HEK293 (cell line): ENCODE data around the gene RGPD8.
"Not testable (repeated sequence)": the region's sequence is repeated elsewhere in the genome, so short reads cannot be mapped to it uniquely, and the experiment has no call there.

ENCODE experiments used
- CTCF ChIA-PET: fragments of 350-600 bp; formaldehyde crosslinking; extraction: SDS; loops from one replicate; lab custom pipeline; 2021; ENCODE audit warnings: antibody characterized with exemption; lab: Yijun Ruan, JAX
- POLR2A ChIA-PET: fragments of 300-600 bp; formaldehyde crosslinking; extraction: SDS; loops from one replicate; lab custom pipeline; 2020; ENCODE audit warnings: antibody characterized with exemption, inconsistent platforms; lab: Yijun Ruan, JAX
- H3K27ac ChIP-seq: fragments of 200-500 bp; sonication (Bioruptor generic); 2 replicates; pipeline ENCODE4 v1.5.1; 2014; ENCODE audit warnings: low read depth, low read length, control low read depth, inconsistent platforms; ENCODE audit errors: extremely low read depth
- H3K36me3 ChIP-seq, 2 experiments: fragments of 200-500 bp in 1 of 2; sonication (Bioruptor generic) in 1 of 2; 1 replicate in 1 of 2; 2 replicates in 1 of 2; pipeline ENCODE4 v1.5.1; 2014 to 2017; ENCODE audit warnings: inconsistent platforms in 2 of 2, low read length in 2 of 2; ENCODE audit not compliant: control insufficient read depth in 2 of 2, insufficient read depth in 1 of 2
- H3K4me1 ChIP-seq: fragments of 200-500 bp; sonication (Bioruptor generic); 2 replicates; pipeline ENCODE4 v1.5.1; 2014; ENCODE audit warnings: mild to moderate bottlenecking, low read length, inconsistent platforms; ENCODE audit not compliant: control insufficient read depth, insufficient read depth
- H3K4me3 ChIP-seq: 2 replicates; pipeline ENCODE4 v1.5.1; 2011; ENCODE audit warnings: low read depth, mild to moderate bottlenecking, control low read depth, low read length, moderate library complexity
- H3K9me3 ChIP-seq: fragments of 200-500 bp; sonication (Bioruptor generic); 2 replicates; pipeline ENCODE4 v1.5.1; 2014; ENCODE audit warnings: low read depth, low read length, inconsistent platforms; ENCODE audit not compliant: control insufficient read depth, insufficient read depth
- KLF9 ChIP-seq: fragments of 450-650 bp; formaldehyde crosslinking; IDR thresholded peaks from 2 replicates; pipeline ENCODE4 v1.5.1; 2016; ENCODE audit warnings: missing biosample characterization, missing genetic modification characterization, low read depth
- OSR2 ChIP-seq: fragments of 450-650 bp; formaldehyde crosslinking; IDR thresholded peaks from 2 replicates; pipeline ENCODE4 v1.5.1; 2016; ENCODE audit warnings: missing biosample characterization, missing genetic modification characterization
- ZNF169 ChIP-seq: fragments of 450-650 bp; formaldehyde crosslinking; IDR thresholded peaks from 2 replicates; pipeline ENCODE4 v1.5.1; 2016; ENCODE audit warnings: missing biosample characterization, missing genetic modification characterization
- ZNF24 ChIP-seq: fragments of 450-650 bp; formaldehyde crosslinking; IDR thresholded peaks from 2 replicates; pipeline ENCODE4 v1.5.1; 2016; ENCODE audit warnings: missing biosample characterization, missing genetic modification characterization
- ZNF404 ChIP-seq: fragments of 450-650 bp; formaldehyde crosslinking; IDR thresholded peaks from 2 replicates; pipeline ENCODE4 v1.5.1; 2017; ENCODE audit warnings: missing biosample characterization, missing genetic modification characterization
- ZNF514 ChIP-seq: fragments of 450-650 bp; formaldehyde crosslinking; IDR thresholded peaks from 2 replicates; pipeline ENCODE4 v1.5.1; 2016; ENCODE audit warnings: missing biosample characterization, missing genetic modification characterization
- ZNF558 ChIP-seq: fragments of 450-650 bp; formaldehyde crosslinking; IDR thresholded peaks from 2 replicates; pipeline ENCODE4 v1.5.1; 2016; ENCODE audit warnings: missing biosample characterization, missing genetic modification characterization
- ZNF791 ChIP-seq: fragments of 450-650 bp; formaldehyde crosslinking; IDR thresholded peaks from 2 replicates; pipeline ENCODE4 v1.5.1; 2016; ENCODE audit warnings: missing biosample characterization, missing genetic modification characterization
- ZNF843 ChIP-seq: fragments of 450-650 bp; formaldehyde crosslinking; IDR thresholded peaks from 2 replicates; pipeline ENCODE4 v1.5.1; 2016; ENCODE audit warnings: missing biosample characterization, missing genetic modification characterization
- ZSCAN4 ChIP-seq: fragments of 450-650 bp; formaldehyde crosslinking; IDR thresholded peaks from 2 replicates; pipeline ENCODE4 v1.5.1; 2017; ENCODE audit warnings: missing biosample characterization, missing genetic modification characterization

Gene RGPD8

GRCh38 chr2:112444256-112444655 lies 10.8 kb upstream of the RGPD8 start:
- H3K36me3 ChIP-seq, POLR2A ChIA-PET, H3K4me3 ChIP-seq, H3K9me3 ChIP-seq, H3K27ac ChIP-seq, CTCF ChIA-PET, H3K4me1 ChIP-seq: not testable (repeated sequence)

- CTCF ChIA-PET, H3K4me1 ChIP-seq, H3K36me3 ChIP-seq, H3K9me3 ChIP-seq, H3K4me3 ChIP-seq, H3K27ac ChIP-seq, POLR2A ChIA-PET: not testable (repeated sequence)
Measured at GRCh38 chr2:112438603-112439261, 5.3 kb upstream of the RGPD8 start.

GRCh38 chr2:112437405-112437831 lies 4.0 kb upstream of the RGPD8 start:
- not testable (repeated sequence) for H3K36me3 ChIP-seq

GRCh38 chr2:112436993-112437392 lies 3.5 kb upstream of the RGPD8 start:
- H3K9me3 ChIP-seq, H3K4me3 ChIP-seq, CTCF ChIA-PET, H3K36me3 ChIP-seq, POLR2A ChIA-PET, H3K27ac ChIP-seq, H3K4me1 ChIP-seq: not testable (repeated sequence)

More at GRCh38 chr2:112437405-112437831, 4.0 kb upstream of the RGPD8 start:
- H3K4me1 ChIP-seq, POLR2A ChIA-PET, H3K4me3 ChIP-seq, CTCF ChIA-PET, H3K9me3 ChIP-seq, H3K27ac ChIP-seq: not testable (repeated sequence)

GRCh38 chr2:112435716-112436431 lies 2.4 kb upstream of the RGPD8 start:
- H3K36me3 ChIP-seq, H3K4me1 ChIP-seq, H3K4me3 ChIP-seq, H3K9me3 ChIP-seq, H3K27ac ChIP-seq, POLR2A ChIA-PET: not testable (repeated sequence)
- CTCF ChIA-PET: interaction anchor here (1.0 kb wide), 1 partner anchor 176 kb away, joined by 4 read pairs; no protein-coding TSS in a partner anchor

- CTCF ChIA-PET: interaction anchor here (0.7 to 1.0 kb wide), 2 partner anchors 141 to 175 kb away, joined by 3 to 4 read pairs; no protein-coding TSS in a partner anchor
- H3K4me1 ChIP-seq, H3K9me3 ChIP-seq, POLR2A ChIA-PET, H3K4me3 ChIP-seq, H3K27ac ChIP-seq, H3K36me3 ChIP-seq: not testable (repeated sequence)
Measured at GRCh38 chr2:112434890-112435715, 1.7 kb upstream of the RGPD8 start.

GRCh38 chr2:112433932-112434730 lies 686 bp upstream of the RGPD8 start:
- Histone ChIP-seq H3K27ac (no peak overlapping the region), H3K4me1 (no peaks in the 10 kb centered on the region), H3K36me3 (no peaks in the 10 kb centered on the region), H3K9me3 (no peaks in the 10 kb centered on the region), H3K4me3 (no peak overlapping the region)
- CTCF ChIA-PET: interaction anchor here (0.7 to 1.0 kb wide), 2 partner anchors 140 to 312 kb away, joined by 3 read pairs; no protein-coding TSS in a partner anchor
- POLR2A ChIA-PET: no interaction called here
- TF ChIP-seq ZNF24 (no peak), ZSCAN4 (tag by site-specific recombination) (no peak), OSR2 (tag by site-specific recombination) (no peak), ZNF558 (tag by site-specific recombination) (no peak), ZNF791 (no peak), ZNF514 (tag by site-specific recombination) (no peak), ZNF404 (tag by site-specific recombination) (no peak), ZNF169 (tag by site-specific recombination) (no peak), KLF9 (tag by site-specific recombination) (no peak), ZNF843 (no peak)
